SK-N-SH (cell line): ENCODE results near the gene JOSD2. TPM values are rescaled to one million over a fixed set of nuclear protein-coding genes. Genes with fewer than 3 reads are reported as not detected.

ENCODE experiments used
- CTCF ChIA-PET: fragments of 300-600, 350-600 bp; formaldehyde crosslinking; extraction: SDS; loops from one replicate; lab custom pipeline; 2021; lab: Yijun Ruan, JAX
- POLR2A ChIA-PET: fragments of 350-600 bp; sonication (Branson Sonifier 250); formaldehyde crosslinking; extraction: SDS; loops from one replicate; lab custom pipeline; 2020; ENCODE audit warnings: antibody characterized with exemption, inconsistent platforms; lab: Yijun Ruan, JAX
- DNase-seq: peaks from one replicate; pipeline ENCODE4 v3.0.0; 2012
- H2AFZ ChIP-seq: fragments of 200-600 bp; sonication (generic); 2 replicates; pipeline ENCODE4 v1.8.1; 2016; ENCODE audit warnings: antibody characterized with exemption, mild to moderate bottlenecking, low read depth
- H3F3A ChIP-seq: fragments of 200-600 bp; sonication (generic); replicated peaks from 2 replicates; pipeline ENCODE3; 2016; ENCODE audit warnings: antibody characterized with exemption, mild to moderate bottlenecking; ENCODE audit not compliant: insufficient read depth
- H3K27ac ChIP-seq, 2 experiments: fragments of 200-500 bp in 1 of 2; fragments of 200-600 bp in 1 of 2; sonication (Bioruptor generic) in 1 of 2; sonication (generic), shearing (Covaris generic) in 1 of 2; 2 replicates each; pipeline versions ENCODE4 v1.5.1 to v1.6.1; 2014 to 2016; ENCODE audit warnings: low read depth in 2 of 2, inconsistent platforms in 1 of 2, low read length in 1 of 2, mild to moderate bottlenecking in 1 of 2, mixed read lengths in 1 of 2
- H3K27me3 ChIP-seq: fragments of 200-600 bp; sonication (generic), shearing (Covaris generic); 2 replicates; pipeline ENCODE4 v1.6.1; 2016; ENCODE audit warnings: mixed run types; ENCODE audit not compliant: insufficient read depth
- H3K36me3 ChIP-seq, 2 experiments: fragments of 200-500 bp in 1 of 2; fragments of 200-600 bp in 1 of 2; sonication (Bioruptor generic) in 1 of 2; sonication (generic) in 1 of 2; replicated peaks in 1 of 2; 2 replicates each; pipeline versions ENCODE3 to v1.5.1; 2014 to 2016; ENCODE audit warnings: low read length in 1 of 2, mild to moderate bottlenecking in 1 of 2; ENCODE audit not compliant: insufficient read depth in 2 of 2, control insufficient read depth in 1 of 2
- H3K4me1 ChIP-seq, 2 experiments: fragments of 200-500 bp in 1 of 2; fragments of 200-600 bp in 1 of 2; sonication (Bioruptor generic) in 1 of 2; sonication (generic), shearing (Covaris generic) in 1 of 2; 2 replicates each; pipeline versions ENCODE4 v1.5.1 to v1.6.1; 2014 to 2016; ENCODE audit warnings: low read depth in 1 of 2, low read length in 1 of 2, mixed run types in 1 of 2; ENCODE audit not compliant: insufficient read depth in 2 of 2, control insufficient read depth in 1 of 2
- H3K4me2 ChIP-seq: fragments of 200-600 bp; sonication (generic), shearing (Covaris generic); 2 replicates; pipeline ENCODE4 v1.6.1; 2017; ENCODE audit warnings: mixed run types
- H3K4me3 ChIP-seq, 2 experiments: fragments of 200-500 bp in 1 of 2; fragments of 200-600 bp in 1 of 2; sonication (Bioruptor generic) in 1 of 2; sonication (generic), shearing (Covaris generic) in 1 of 2; 2 replicates each; pipeline versions ENCODE4 v1.5.1 to v1.8.1; 2014 to 2016; ENCODE audit warnings: low read depth in 2 of 2, inconsistent platforms in 1 of 2, low read length in 1 of 2, mild to moderate bottlenecking in 1 of 2, mixed read lengths in 1 of 2, moderate library complexity in 1 of 2
- H3K79me2 ChIP-seq: fragments of 200-600 bp; sonication (generic); 2 replicates; pipeline ENCODE4 v1.8.1; 2017; ENCODE audit warnings: mild to moderate bottlenecking; ENCODE audit not compliant: insufficient read depth
- H3K9ac ChIP-seq: fragments of 200-600 bp; sonication (generic); 2 replicates; pipeline ENCODE4 v1.6.1; 2017; ENCODE audit warnings: mixed run types
- H3K9me2 ChIP-seq: fragments of 200-600 bp; sonication (generic); 2 replicates; pipeline ENCODE4 v1.6.1; 2017; ENCODE audit warnings: mixed run types
- H3K9me3 ChIP-seq: fragments of 200-600 bp; sonication (generic); 2 replicates; pipeline ENCODE4 v1.6.1; 2017; ENCODE audit warnings: mixed run types, mild to moderate bottlenecking, moderate library complexity
- H4K20me1 ChIP-seq: fragments of 200-600 bp; sonication (generic); 2 replicates; pipeline ENCODE4 v1.6.1; 2017; ENCODE audit warnings: mild to moderate bottlenecking, mixed run types; ENCODE audit not compliant: insufficient read depth
- CHD2 ChIP-seq: fragments of 150-350 bp; IDR thresholded peaks from 2 replicates; pipeline ENCODE4 v1.6.1; 2018; ENCODE audit warnings: low read length; ENCODE audit not compliant: partially characterized antibody
- ELF1 ChIP-seq: IDR thresholded peaks from 2 replicates; pipeline ENCODE4 v1.4.0; 2012
- FOSL2 ChIP-seq: IDR thresholded peaks from 2 replicates; pipeline ENCODE4 v1.4.0; 2012; ENCODE audit warnings: low read depth, mild to moderate bottlenecking, moderate library complexity, borderline replicate concordance
- TAF1 ChIP-seq: IDR thresholded peaks from 2 replicates; pipeline ENCODE4 v1.6.1; 2012; ENCODE audit warnings: low read depth, mild to moderate bottlenecking, low read length, moderate library complexity, borderline replicate concordance
- WGBS: methylation state at CpG from one replicate; pipeline ENCODE4 v1.1.6; 2017; ENCODE audit warnings: low lambda C conversion rate; 5-methylcytosine and 5-hydroxymethylcytosine counted together
- polyA plus RNA-seq, 3 experiments: library from polyadenylated mRNA; depleted of rRNA; stranded (reverse); fragments of >200 nt; gene quantifications; 2 replicates each; pipeline ENCODE4 v1.2.3, GENCODE V29; 2012
- TF ChIP-seq, protein P1 (sequence below): fragments of 150-350 bp; IDR thresholded peaks from 2 replicates; pipeline ENCODE4 v1.6.1; 2017; ENCODE audit warnings: antibody characterized with exemption, low read length, low read depth, borderline replicate concordance
- TF ChIP-seq, protein P2 (sequence below): IDR thresholded peaks from 2 replicates; pipeline ENCODE4 v1.4.0; 2012; ENCODE audit warnings: low read depth, borderline replicate concordance
- TF ChIP-seq, protein P3 (sequence below): IDR thresholded peaks from 2 replicates; pipeline ENCODE4; 2012
- TF ChIP-seq, protein P4 (sequence below): IDR thresholded peaks from 2 replicates; pipeline ENCODE4 v1.6.1; 2012; ENCODE audit warnings: mild to moderate bottlenecking, low read depth, low read length, moderate library complexity

The JOSD2 gene
- polyA plus RNA-seq, 1 of the 3 experiments (the other 2 are of a cell fraction), result 81.2 TPM

- Histone ChIP-seq H3K4me1 (peaks cover 0 to 4% of the 10 kb centered on the region in 2 experiments; a peak in 1 of 4 replicates), H3F3A (no peaks in the 10 kb centered on the region), H3K27me3 (no peaks in the 10 kb centered on the region), H2AFZ (no peak overlapping the region), H3K9ac (no peak overlapping the region), H3K27ac (no peak overlapping the region), H3K9me3 (no peaks in the 10 kb centered on the region), H3K9me2 (no peaks in the 10 kb centered on the region), H3K79me2 (no peaks in the 10 kb centered on the region), H4K20me1 (no peaks in the 10 kb centered on the region), H3K4me3 (no peak overlapping the region), H3K36me3 (no peaks in the 10 kb centered on the region), H3K4me2 (no peak overlapping the region)
- TF ChIP-seq, protein P1, sequence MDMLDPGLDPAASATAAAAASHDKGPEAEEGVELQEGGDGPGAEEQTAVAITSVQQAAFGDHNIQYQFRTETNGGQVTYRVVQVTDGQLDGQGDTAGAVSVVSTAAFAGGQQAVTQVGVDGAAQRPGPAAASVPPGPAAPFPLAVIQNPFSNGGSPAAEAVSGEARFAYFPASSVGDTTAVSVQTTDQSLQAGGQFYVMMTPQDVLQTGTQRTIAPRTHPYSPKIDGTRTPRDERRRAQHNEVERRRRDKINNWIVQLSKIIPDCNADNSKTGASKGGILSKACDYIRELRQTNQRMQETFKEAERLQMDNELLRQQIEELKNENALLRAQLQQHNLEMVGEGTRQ, result no peak
- TF ChIP-seq ELF1, result no peak
- CTCF ChIA-PET, result interaction anchor here (0.9 to 8.3 kb wide), 11 partner anchors 9 to 214 kb away, joined by 3 to 80 read pairs (median 4); no protein-coding TSS in a partner anchor
- POLR2A ChIA-PET, result no interaction called here
- DNase-seq, result peak; percentile 81
- 78% methylated on average over 23 of the region's 29 CpGs for WGBS
Observed at GRCh38 chr19:50465986-50466705, 44.8 kb downstream of the JOSD2 start.

GRCh38 chr19:50465000-50465399, 46.0 kb downstream of the JOSD2 start:
- ChIA-PET CTCF (interaction anchor here (0.9 to 8.3 kb wide), 4 partner anchors 97 to 213 kb away, joined by 3 to 80 read pairs (median 7); no protein-coding TSS in a partner anchor), POLR2A (no interaction called here)
- Histone ChIP-seq H3K4me2 (no peak overlapping the region), H3K36me3 (no peaks in the 10 kb centered on the region), H3K9ac (no peak overlapping the region), H3K27ac (no peak overlapping the region), H3K4me3 (no peak overlapping the region), H3K79me2 (no peaks in the 10 kb centered on the region), H3F3A (no peaks in the 10 kb centered on the region), H4K20me1 (no peaks in the 10 kb centered on the region), H3K9me3 (no peaks in the 10 kb centered on the region), H3K9me2 (no peaks in the 10 kb centered on the region), H3K27me3 (no peaks in the 10 kb centered on the region), H3K4me1 (peaks cover 0 to 4% of the 10 kb centered on the region in 2 experiments; a peak in 1 of 4 replicates), H2AFZ (no peak overlapping the region)
- no peak for DNase-seq
- TF ChIP-seq, protein P2, sequence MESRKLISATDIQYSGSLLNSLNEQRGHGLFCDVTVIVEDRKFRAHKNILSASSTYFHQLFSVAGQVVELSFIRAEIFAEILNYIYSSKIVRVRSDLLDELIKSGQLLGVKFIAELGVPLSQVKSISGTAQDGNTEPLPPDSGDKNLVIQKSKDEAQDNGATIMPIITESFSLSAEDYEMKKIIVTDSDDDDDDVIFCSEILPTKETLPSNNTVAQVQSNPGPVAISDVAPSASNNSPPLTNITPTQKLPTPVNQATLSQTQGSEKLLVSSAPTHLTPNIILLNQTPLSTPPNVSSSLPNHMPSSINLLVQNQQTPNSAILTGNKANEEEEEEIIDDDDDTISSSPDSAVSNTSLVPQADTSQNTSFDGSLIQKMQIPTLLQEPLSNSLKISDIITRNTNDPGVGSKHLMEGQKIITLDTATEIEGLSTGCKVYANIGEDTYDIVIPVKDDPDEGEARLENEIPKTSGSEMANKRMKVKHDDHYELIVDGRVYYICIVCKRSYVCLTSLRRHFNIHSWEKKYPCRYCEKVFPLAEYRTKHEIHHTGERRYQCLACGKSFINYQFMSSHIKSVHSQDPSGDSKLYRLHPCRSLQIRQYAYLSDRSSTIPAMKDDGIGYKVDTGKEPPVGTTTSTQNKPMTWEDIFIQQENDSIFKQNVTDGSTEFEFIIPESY, result no peak
- TF ChIP-seq, protein P1, result no peak
- TF ChIP-seq CHD2 (no peak), FOSL2 (no peak), TAF1 (no peak)
- TF ChIP-seq, protein P3, sequence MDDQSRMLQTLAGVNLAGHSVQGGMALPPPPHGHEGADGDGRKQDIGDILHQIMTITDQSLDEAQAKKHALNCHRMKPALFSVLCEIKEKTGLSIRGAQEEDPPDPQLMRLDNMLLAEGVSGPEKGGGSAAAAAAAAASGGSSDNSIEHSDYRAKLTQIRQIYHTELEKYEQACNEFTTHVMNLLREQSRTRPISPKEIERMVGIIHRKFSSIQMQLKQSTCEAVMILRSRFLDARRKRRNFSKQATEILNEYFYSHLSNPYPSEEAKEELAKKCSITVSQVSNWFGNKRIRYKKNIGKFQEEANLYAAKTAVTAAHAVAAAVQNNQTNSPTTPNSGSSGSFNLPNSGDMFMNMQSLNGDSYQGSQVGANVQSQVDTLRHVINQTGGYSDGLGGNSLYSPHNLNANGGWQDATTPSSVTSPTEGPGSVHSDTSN, result no peak
- TF ChIP-seq, protein P4, sequence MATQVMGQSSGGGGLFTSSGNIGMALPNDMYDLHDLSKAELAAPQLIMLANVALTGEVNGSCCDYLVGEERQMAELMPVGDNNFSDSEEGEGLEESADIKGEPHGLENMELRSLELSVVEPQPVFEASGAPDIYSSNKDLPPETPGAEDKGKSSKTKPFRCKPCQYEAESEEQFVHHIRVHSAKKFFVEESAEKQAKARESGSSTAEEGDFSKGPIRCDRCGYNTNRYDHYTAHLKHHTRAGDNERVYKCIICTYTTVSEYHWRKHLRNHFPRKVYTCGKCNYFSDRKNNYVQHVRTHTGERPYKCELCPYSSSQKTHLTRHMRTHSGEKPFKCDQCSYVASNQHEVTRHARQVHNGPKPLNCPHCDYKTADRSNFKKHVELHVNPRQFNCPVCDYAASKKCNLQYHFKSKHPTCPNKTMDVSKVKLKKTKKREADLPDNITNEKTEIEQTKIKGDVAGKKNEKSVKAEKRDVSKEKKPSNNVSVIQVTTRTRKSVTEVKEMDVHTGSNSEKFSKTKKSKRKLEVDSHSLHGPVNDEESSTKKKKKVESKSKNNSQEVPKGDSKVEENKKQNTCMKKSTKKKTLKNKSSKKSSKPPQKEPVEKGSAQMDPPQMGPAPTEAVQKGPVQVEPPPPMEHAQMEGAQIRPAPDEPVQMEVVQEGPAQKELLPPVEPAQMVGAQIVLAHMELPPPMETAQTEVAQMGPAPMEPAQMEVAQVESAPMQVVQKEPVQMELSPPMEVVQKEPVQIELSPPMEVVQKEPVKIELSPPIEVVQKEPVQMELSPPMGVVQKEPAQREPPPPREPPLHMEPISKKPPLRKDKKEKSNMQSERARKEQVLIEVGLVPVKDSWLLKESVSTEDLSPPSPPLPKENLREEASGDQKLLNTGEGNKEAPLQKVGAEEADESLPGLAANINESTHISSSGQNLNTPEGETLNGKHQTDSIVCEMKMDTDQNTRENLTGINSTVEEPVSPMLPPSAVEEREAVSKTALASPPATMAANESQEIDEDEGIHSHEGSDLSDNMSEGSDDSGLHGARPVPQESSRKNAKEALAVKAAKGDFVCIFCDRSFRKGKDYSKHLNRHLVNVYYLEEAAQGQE, result no peak
- 87% methylated on average over 13 of the region's 13 CpGs for WGBS
